ENCODE results near the gene PLEKHG3. TPM values are rescaled to one million over a fixed set of nuclear protein-coding genes. Genes with fewer than 3 reads are reported as not detected.
"Not testable (repeated sequence)": the region's sequence is repeated elsewhere in the genome, so short reads cannot be mapped to it uniquely, and the experiment has no call there.

PLEKHG3 gene
- 10 to 100 TPM in 2 of 8 experiments, 1 to 10 TPM in 6; 5.7 to 14.1 (median 8.9) TPM for total RNA-seq

- 0% methylated on average over 8 of the region's 69 CpGs; no CpG with 5 or more reads in 9 of the 10 experiments for WGBS, 10 experiments
- ATAC-seq (replicated peaks in 6 of 8) = peak; percentile 73 to 94 (median 84)
- in situ Hi-C loops (cut with MboI; ENCODE audit: low pct_unique_long_range_greater_than_20kb in 2 of 9, low sequenced_read_pairs in 9 of 9, unreplicated experiment in 9 of 9) = no loop called here
- H3K27ac ChIP-seq = peak within 1 kb of the TSS in 1 of 2 donors; percentile 42
- peak within 1 kb of the TSS; percentile 47 to 69 (median 54) for H3K4me3 ChIP-seq
- peaks cover 40 to 64% of the 10 kb centered on the region in 2 donors for H3K4me1 ChIP-seq (replicated peaks in 1 of 2)
These were observed at the start of gene PLEKHG3 for GRCh38 chr14:64704143-64704742. Gene PLEKHG3, plus strand, starts transcription at chr14:64704424. Its CDS starts 23,208 bp downstream, at chr14:64727632.

GRCh38 chr14:64654901-64655300 is 49.3 kb upstream of the PLEKHG3 start:
- in situ Hi-C loops (cut with MboI; ENCODE audit: low pct_unique_long_range_greater_than_20kb in 2 of 9, low sequenced_read_pairs in 9 of 9, unreplicated experiment in 9 of 9) = loop anchor here in 3 of 9 experiments (25.0 kb wide), 2 partner anchors 107 to 232 kb away; partner anchors contain the start of gene SPTB (in 1 of the 3)
- H3K4me1 ChIP-seq (replicated peaks in 1 of 2) = no peaks in the 10 kb centered on the region
- no peak for ATAC-seq (replicated peaks in 6 of 8)
- WGBS, 10 experiments = 25 to 100% (median 85%) methylated on average over 1 to 9 of the region's 10 CpGs
- H3K4me3 ChIP-seq = no peak overlapping the region
- H3K27ac ChIP-seq = no peak overlapping the region

GRCh38 chr14:64656986-64657385 is 47.2 kb upstream of the PLEKHG3 start:
- no peak overlapping the region for H3K27ac ChIP-seq
- H3K4me1 ChIP-seq (replicated peaks in 1 of 2) = no peaks in the 10 kb centered on the region
- peak in 2 of 8 experiments; percentile 45 to 52 for ATAC-seq (replicated peaks in 6 of 8)
- H3K4me3 ChIP-seq = no peak overlapping the region
- in situ Hi-C loops (cut with MboI; ENCODE audit: low pct_unique_long_range_greater_than_20kb in 2 of 9, low sequenced_read_pairs in 9 of 9, unreplicated experiment in 9 of 9) = loop anchor here in 3 of 9 experiments (25.0 kb wide), 2 partner anchors 105 to 230 kb away; partner anchors contain the start of gene SPTB (in 1 of the 3)
- WGBS, 10 experiments = 0 to 90% (median 81%) methylated on average over 2 to 4 of the region's 4 CpGs; no CpG with 5 or more reads in 1 of the 10 experiments

GRCh38 chr14:64658201-64658600 is 46.0 kb upstream of the PLEKHG3 start:
- Histone ChIP-seq H3K27ac (no peak overlapping the region), H3K4me3 (no peak overlapping the region), H3K4me1 (replicated peaks in 1 of 2) (peaks cover under 1 to 3% of the 10 kb centered on the region in 2 donors)
- WGBS, 10 experiments = no CpG with 5 or more reads among the region's 35 CpGs
- in situ Hi-C loops (cut with MboI; ENCODE audit: low pct_unique_long_range_greater_than_20kb in 2 of 9, low sequenced_read_pairs in 9 of 9, unreplicated experiment in 9 of 9) = loop anchor here in 3 of 9 experiments (25.0 kb wide), 2 partner anchors 104 to 229 kb away; partner anchors contain the start of gene SPTB (in 1 of the 3)
- no peak for ATAC-seq (replicated peaks in 6 of 8)

- ATAC-seq (replicated peaks in 6 of 8); H3K27ac ChIP-seq; H3K4me3 ChIP-seq; H3K4me1 ChIP-seq (replicated peaks in 1 of 2): not testable (repeated sequence)
- in situ Hi-C loops (cut with MboI; ENCODE audit: low pct_unique_long_range_greater_than_20kb in 2 of 9, low sequenced_read_pairs in 9 of 9, unreplicated experiment in 9 of 9) = loop anchor here in 3 of 9 experiments (25.0 kb wide), 2 partner anchors 104 to 229 kb away; partner anchors contain the start of gene SPTB (in 1 of the 3)
- WGBS, 10 experiments = 40 to 100% (median 93%) methylated on average over 1 to 8 of the region's 13 CpGs; no CpG with 5 or more reads in 3 of the 10 experiments
These were observed 45.4 kb upstream of the PLEKHG3 start for GRCh38 chr14:64658700-64659264.

GRCh38 chr14:64659366-64659765 is 44.9 kb upstream of the PLEKHG3 start:
- 0 to 100% (median 73%) methylated on average over 1 to 3 of the region's 5 CpGs; no CpG with 5 or more reads in 4 of the 10 experiments for WGBS, 10 experiments
- peaks cover 3 to 4% of the 10 kb centered on the region in 2 donors for H3K4me1 ChIP-seq (replicated peaks in 1 of 2)
- H3K27ac ChIP-seq = no peak overlapping the region
- no peak overlapping the region for H3K4me3 ChIP-seq
- no peak for ATAC-seq (replicated peaks in 6 of 8)
- in situ Hi-C loops (cut with MboI; ENCODE audit: low pct_unique_long_range_greater_than_20kb in 2 of 9, low sequenced_read_pairs in 9 of 9, unreplicated experiment in 9 of 9) = loop anchor here in 3 of 9 experiments (25.0 kb wide), 2 partner anchors 103 to 228 kb away; partner anchors contain the start of gene SPTB (in 1 of the 3)

DNA sequence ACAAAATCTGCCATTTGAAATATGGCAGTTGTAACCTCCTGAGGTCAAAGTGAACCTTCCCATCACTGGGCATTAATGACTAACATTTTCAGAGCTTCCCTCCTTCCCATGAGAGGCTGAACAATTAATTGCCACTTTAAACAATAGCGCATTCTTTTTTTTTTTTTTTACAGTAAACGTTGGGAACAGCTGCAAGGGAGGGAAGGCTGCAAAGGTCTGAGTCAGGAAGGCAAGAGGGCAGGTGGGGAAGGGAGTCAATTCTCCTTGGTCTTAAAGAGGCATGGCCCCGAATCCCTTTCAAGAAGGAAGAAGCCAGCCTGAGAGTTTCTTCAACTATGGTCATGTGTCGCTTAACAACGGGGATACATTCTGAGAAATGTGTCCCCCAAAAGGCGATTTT is 41.0 kb upstream of the PLEKHG3 start:
- no peak overlapping the region for H3K4me3 ChIP-seq
- 32 to 95% (median 63%) methylated on average over 1 to 5 of the region's 6 CpGs; no CpG with 5 or more reads in 2 of the 10 experiments for WGBS, 10 experiments
- in situ Hi-C loops (cut with MboI; ENCODE audit: low pct_unique_long_range_greater_than_20kb in 2 of 9, low sequenced_read_pairs in 9 of 9, unreplicated experiment in 9 of 9) = loop anchor here in 3 of 9 experiments (25.0 kb wide), 2 partner anchors 99 to 224 kb away; partner anchors contain the start of gene SPTB (in 1 of the 3)
- peaks cover 3 to 4% of the 10 kb centered on the region in 2 donors for H3K4me1 ChIP-seq (replicated peaks in 1 of 2)
- no peak overlapping the region for H3K27ac ChIP-seq
- peak in 5 of 8 experiments; percentile 47 to 72 (median 69) for ATAC-seq (replicated peaks in 6 of 8)

- peak in 7 of 8 experiments; percentile 37 to 77 (median 50) for ATAC-seq (replicated peaks in 6 of 8)
- in situ Hi-C loops (cut with MboI; ENCODE audit: low pct_unique_long_range_greater_than_20kb in 2 of 9, low sequenced_read_pairs in 9 of 9, unreplicated experiment in 9 of 9) = loop anchor here in 3 of 9 experiments (10.0 to 25.0 kb wide), 3 partner anchors 91 to 216 kb away; partner anchors contain the start of gene SPTB (in 1 of the 3)
- Histone ChIP-seq H3K4me3 (no peak overlapping the region), H3K4me1 (replicated peaks in 1 of 2) (peaks cover 0 to 3% of the 10 kb centered on the region in 2 donors), H3K27ac (no peak overlapping the region)
- 0 to 17% (median 11%) methylated on average over 1 to 3 of the region's 3 CpGs; no CpG with 5 or more reads in 1 of the 10 experiments for WGBS, 10 experiments
These were observed 32.6 kb upstream of the PLEKHG3 start for GRCh38 chr14:64671591-64671990.

DNA sequence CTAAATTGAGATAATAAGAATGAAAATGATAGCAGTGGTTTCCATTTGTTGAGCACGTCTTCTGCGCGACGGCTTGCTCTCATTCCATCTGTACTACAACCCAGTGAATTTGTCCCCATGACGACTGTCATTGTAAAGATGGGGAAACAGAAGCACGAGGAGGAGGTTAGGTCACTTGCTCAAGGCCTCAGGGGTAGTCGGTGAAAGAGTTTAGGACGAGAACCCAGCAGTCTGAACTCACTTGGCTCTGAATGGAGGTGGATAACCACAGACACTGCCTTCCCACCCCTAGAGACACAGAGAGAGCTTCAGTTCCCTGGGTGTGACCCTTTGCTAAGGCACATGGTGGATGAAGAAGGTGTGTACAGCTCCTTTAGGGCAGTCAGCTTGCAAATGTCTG is 30.9 kb upstream of the PLEKHG3 start:
- peak in 1 of 8 experiments; percentile 27 for ATAC-seq (replicated peaks in 6 of 8)
- 40 to 100% (median 94%) methylated on average over 1 to 8 of the region's 8 CpGs; no CpG with 5 or more reads in 3 of the 10 experiments for WGBS, 10 experiments
- in situ Hi-C loops (cut with MboI; ENCODE audit: low pct_unique_long_range_greater_than_20kb in 2 of 9, low sequenced_read_pairs in 9 of 9, unreplicated experiment in 9 of 9) = loop anchor here in 3 of 9 experiments (10.0 to 25.0 kb wide), 3 partner anchors 89 to 214 kb away; partner anchors contain the start of gene SPTB (in 1 of the 3)
- H3K4me3 ChIP-seq = no peak overlapping the region
- peaks cover 0 to 3% of the 10 kb centered on the region in 2 donors for H3K4me1 ChIP-seq (replicated peaks in 1 of 2)
- H3K27ac ChIP-seq = no peak overlapping the region

DNA sequence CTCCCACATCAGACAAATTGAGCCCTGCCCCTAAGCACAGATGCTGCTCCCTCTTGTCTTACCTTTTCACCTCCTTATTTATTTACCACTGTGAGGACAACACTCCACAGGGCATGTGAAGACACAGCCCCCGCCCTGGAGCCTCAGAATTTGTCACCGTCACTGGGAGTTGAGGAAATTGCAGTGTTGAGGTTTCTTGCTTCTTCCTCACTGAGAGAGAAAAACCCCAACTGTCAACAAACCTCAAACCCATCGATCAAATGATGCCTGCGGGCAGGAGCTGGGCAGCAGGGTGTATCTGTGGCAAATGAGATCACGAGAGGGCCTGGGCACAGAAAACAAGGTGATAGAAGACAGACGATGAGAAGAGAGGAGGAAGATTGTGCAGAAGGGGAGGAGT is 30.5 kb upstream of the PLEKHG3 start:
- H3K4me3 ChIP-seq = no peak overlapping the region
- in situ Hi-C loops (cut with MboI; ENCODE audit: low pct_unique_long_range_greater_than_20kb in 2 of 9, low sequenced_read_pairs in 9 of 9, unreplicated experiment in 9 of 9) = loop anchor here in 3 of 9 experiments (10.0 to 25.0 kb wide), 3 partner anchors 89 to 214 kb away; partner anchors contain the start of gene SPTB (in 1 of the 3)
- H3K4me1 ChIP-seq (replicated peaks in 1 of 2) = peaks cover 0 to 3% of the 10 kb centered on the region in 2 donors
- no peak overlapping the region for H3K27ac ChIP-seq
- ATAC-seq (replicated peaks in 6 of 8) = no peak
- 47 to 87% (median 81%) methylated on average over 1 to 6 of the region's 6 CpGs; no CpG with 5 or more reads in 4 of the 10 experiments for whole genome bisulfite sequencing, 10 experiments

GRCh38 chr14:64674829-64675228 is 29.4 kb upstream of the PLEKHG3 start:
- in situ Hi-C loops (cut with MboI; ENCODE audit: low pct_unique_long_range_greater_than_20kb in 2 of 9, low sequenced_read_pairs in 9 of 9, unreplicated experiment in 9 of 9) = loop anchor here in 4 of 9 experiments (10.0 to 25.0 kb wide), 3 partner anchors 87 to 212 kb away; partner anchors contain the start of gene SPTB (in 2 of the 4)
- H3K4me3 ChIP-seq = no peak overlapping the region
- ATAC-seq (replicated peaks in 6 of 8) = no peak
- H3K4me1 ChIP-seq (replicated peaks in 1 of 2) = peaks cover 0 to 3% of the 10 kb centered on the region in 2 donors
- no peak overlapping the region for H3K27ac ChIP-seq
- WGBS, 10 experiments = 62 to 100% (median 83%) methylated on average over 1 to 10 of the region's 10 CpGs

DNA sequence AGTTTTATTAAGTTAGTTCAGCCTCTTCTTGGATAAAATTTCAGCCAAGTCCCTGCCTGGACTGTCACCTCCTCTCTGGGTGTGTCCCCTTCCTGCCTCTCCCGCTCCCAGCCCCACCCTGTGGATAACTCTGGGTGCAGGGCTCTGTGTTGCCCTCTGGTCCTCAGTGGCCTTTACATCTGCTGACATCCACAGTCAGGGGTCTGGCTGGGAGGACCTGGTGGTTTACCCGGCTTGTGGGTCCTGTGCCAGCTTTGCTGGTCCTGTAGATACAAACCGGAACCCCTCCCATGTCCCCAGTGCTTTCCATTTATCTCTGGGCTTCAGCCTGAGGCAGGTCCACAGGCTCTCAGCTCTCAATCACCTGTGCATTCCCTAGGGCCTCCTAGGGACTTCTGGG is 28.9 kb upstream of the PLEKHG3 start:
- in situ Hi-C loops (cut with MboI; ENCODE audit: low pct_unique_long_range_greater_than_20kb in 2 of 9, low sequenced_read_pairs in 9 of 9, unreplicated experiment in 9 of 9) = loop anchor here in 2 of 9 experiments (10.0 to 25.0 kb wide), 2 partner anchors 89 to 212 kb away; partner anchors contain the start of gene SPTB (in 1 of the 2)
- 0 to 100% (median 57%) methylated on average over 1 to 2 of the region's 3 CpGs; no CpG with 5 or more reads in 5 of the 10 experiments for WGBS, 10 experiments
- ATAC-seq (replicated peaks in 6 of 8) = peak in 3 of 8 experiments; percentile 23 to 59 (median 53)

More for the DNA sequence above, 28.9 kb upstream of the PLEKHG3 start:
- H3K4me3 ChIP-seq = no peak overlapping the region
- no peak overlapping the region for H3K27ac ChIP-seq
- H3K4me1 ChIP-seq (replicated peaks in 1 of 2) = peaks cover 0 to 6% of the 10 kb centered on the region in 2 donors

Data from motor neuron (in vitro differentiated cells).